Measurements from ENCODE around the gene TENM3.

The TENM3 gene

GRCh38 chr4:182255441-182256190, 12.4 kb downstream of the TENM3 start:
- no peak for DNase-seq (ENCODE audit: low read depth)

- DNase-seq (ENCODE audit: low read depth), result no peak
Measured at GRCh38 chr4:182257016-182257415, 13.8 kb downstream of the TENM3 start.

- no peak for DNase-seq (ENCODE audit: low read depth)
Measured at GRCh38 chr4:182257503-182257902, 14.3 kb downstream of the TENM3 start.

GRCh38 chr4:182258441-182259000, 15.3 kb downstream of the TENM3 start:
- no peak for DNase-seq (ENCODE audit: low read depth)

- DNase-seq (ENCODE audit: low read depth), result no peak
Measured at GRCh38 chr4:182261651-182262223, 18.5 kb downstream of the TENM3 start.

- no peak for DNase-seq (ENCODE audit: low read depth)
Measured at GRCh38 chr4:182263562-182263961, 20.4 kb downstream of the TENM3 start.

- no peak for DNase-seq (ENCODE audit: low read depth)
Measured at GRCh38 chr4:182264139-182264752, 21.0 kb downstream of the TENM3 start.

- no peak for DNase-seq (ENCODE audit: low read depth)
Measured at GRCh38 chr4:182265881-182266280, 22.7 kb downstream of the TENM3 start.

GRCh38 chr4:182267048-182267447, 23.8 kb downstream of the TENM3 start:
- DNase-seq (ENCODE audit: low read depth), result no peak

GRCh38 chr4:182268966-182269365, 25.8 kb downstream of the TENM3 start:
- DNase-seq (ENCODE audit: low read depth), result no peak

- no peak for DNase-seq (ENCODE audit: low read depth)
Measured at GRCh38 chr4:182271731-182272130, 28.5 kb downstream of the TENM3 start.

GRCh38 chr4:182272151-182272550, 28.9 kb downstream of the TENM3 start:
- no peak for DNase-seq (ENCODE audit: low read depth)

GRCh38 chr4:182273191-182273935, 30.2 kb downstream of the TENM3 start:
- no peak for DNase-seq (ENCODE audit: low read depth)

GRCh38 chr4:182276210-182277109, 33.3 kb downstream of the TENM3 start:
- DNase-seq (ENCODE audit: low read depth), result no peak

- DNase-seq (ENCODE audit: low read depth), result peak; percentile 70
Measured at GRCh38 chr4:182277377-182277776, 34.2 kb downstream of the TENM3 start.

- DNase-seq (ENCODE audit: low read depth), result no peak
Measured at GRCh38 chr4:182278729-182279128, 35.5 kb downstream of the TENM3 start.

- DNase-seq (ENCODE audit: low read depth), result peak; percentile 70
Measured at GRCh38 chr4:182280436-182281111, 37.4 kb downstream of the TENM3 start.

GRCh38 chr4:182286035-182286434, 42.8 kb downstream of the TENM3 start:
- peak; percentile 36 for DNase-seq (ENCODE audit: low read depth)

GRCh38 chr4:182286931-182287330, 43.7 kb downstream of the TENM3 start:
- DNase-seq (ENCODE audit: low read depth), result no peak

GRCh38 chr4:182288534-182288933, 45.3 kb downstream of the TENM3 start:
- DNase-seq (ENCODE audit: low read depth), result no peak

GRCh38 chr4:182289809-182290208, 46.6 kb downstream of the TENM3 start:
- DNase-seq (ENCODE audit: low read depth), result no peak

All from iris pigment epithelial cell (primary cell).